Hepatic stellate cell (primary cell): ENCODE measurements around the gene FANK1.

ENCODE experiments used
- DNase-seq: peaks from one replicate; pipeline ENCODE4 v3.0.0; 2011; ENCODE audit warnings: low spot score

FANK1 gene

GRCh38 chr10:125985557-125986240 is 89.3 kb downstream of the FANK1 start:
- DNase-seq = no peak

DNA sequence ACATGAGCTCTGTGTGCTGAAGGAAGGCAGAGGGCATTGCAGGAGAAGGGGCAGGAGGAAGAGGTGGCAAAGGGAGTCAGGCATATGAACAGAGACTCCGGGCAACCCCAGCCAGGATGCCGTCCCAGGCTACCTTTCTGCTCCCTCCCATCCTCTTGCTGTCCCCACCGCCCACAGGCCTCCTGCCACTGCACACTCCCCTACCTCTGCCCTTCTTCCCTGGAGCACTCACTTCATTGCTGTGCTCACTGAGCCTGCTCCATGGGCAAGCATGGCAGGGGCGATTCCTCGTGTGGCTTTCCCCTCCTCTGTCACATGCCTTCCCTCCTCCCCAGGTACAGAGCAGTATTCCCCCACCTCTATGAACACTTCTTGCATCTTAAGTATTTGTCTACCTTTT is 93.4 kb downstream of the FANK1 start:
- no peak for DNase-seq

DNA sequence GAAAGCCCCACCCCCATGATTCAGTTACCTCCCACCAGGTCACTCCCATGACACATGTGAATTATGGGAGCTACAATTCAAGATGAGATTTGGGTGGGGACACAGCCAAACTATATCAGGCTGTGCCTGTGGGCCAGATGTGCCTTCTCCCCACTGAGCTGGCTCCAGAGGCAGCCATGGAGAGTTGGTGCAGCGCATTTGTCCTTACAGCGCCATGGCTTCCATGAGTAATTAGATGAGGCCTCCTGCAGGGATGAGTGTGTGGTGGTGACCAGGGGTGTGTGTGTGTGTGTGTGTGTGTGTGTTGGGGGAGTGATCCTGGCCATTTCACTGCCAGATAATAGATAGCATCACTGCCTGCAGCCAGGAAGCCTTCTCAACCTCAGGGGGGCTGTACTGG is 94.6 kb downstream of the FANK1 start:
- DNase-seq = no peak

- DNase-seq = no peak
Observed at GRCh38 chr10:125991392-125991791, 95.0 kb downstream of the FANK1 start.

GRCh38 chr10:125992254-125992653 is 95.9 kb downstream of the FANK1 start:
- DNase-seq = no peak

DNA sequence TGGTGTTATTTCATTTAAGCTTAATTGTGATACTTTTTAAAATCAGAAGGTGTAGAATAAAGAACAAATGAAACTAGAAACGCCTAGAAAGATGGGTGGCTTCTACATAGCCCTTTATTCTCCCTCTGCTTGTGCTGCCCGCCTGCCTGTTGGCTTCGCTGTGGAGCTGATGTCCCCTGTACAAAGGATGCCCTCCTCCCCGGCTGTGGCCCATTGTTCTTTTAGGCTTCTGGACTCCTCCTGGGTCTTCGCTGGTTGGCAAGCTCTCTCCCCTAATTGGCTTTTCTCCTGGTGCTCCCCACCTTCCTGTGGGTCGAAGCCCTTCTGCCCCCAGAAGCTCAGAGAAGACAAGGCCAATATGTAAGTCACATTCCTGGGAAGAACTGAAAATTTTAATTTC is 98.2 kb downstream of the FANK1 start:
- no peak for DNase-seq

DNA sequence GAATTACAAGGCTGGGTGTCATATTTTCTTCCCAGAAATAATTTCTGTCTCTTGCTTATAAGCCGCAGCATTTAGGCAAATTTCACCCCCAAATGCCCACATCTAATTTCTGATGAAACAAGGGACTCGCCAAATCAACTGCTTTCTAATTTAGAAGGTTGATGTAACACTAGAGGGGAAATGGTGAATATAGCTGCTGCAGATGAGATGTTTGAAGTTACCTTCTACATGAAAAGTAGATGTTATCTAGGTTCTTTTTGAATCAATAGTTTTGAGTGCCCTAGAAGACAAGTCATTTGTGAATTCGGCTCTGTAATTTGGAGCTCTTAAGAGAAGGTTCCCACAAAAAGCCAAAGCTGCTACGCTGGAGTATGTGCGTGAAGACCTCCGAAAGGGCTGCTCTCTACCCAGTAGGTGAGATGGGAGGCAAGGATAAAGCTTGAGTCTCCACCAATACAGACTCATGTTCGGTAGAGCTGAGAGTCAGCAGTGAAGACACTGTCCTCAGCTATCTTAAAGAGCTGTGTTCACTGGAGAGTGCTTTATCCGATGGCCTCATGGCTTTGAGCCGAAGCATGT is 99.5 kb downstream of the FANK1 start:
- no peak for DNase-seq

DNA sequence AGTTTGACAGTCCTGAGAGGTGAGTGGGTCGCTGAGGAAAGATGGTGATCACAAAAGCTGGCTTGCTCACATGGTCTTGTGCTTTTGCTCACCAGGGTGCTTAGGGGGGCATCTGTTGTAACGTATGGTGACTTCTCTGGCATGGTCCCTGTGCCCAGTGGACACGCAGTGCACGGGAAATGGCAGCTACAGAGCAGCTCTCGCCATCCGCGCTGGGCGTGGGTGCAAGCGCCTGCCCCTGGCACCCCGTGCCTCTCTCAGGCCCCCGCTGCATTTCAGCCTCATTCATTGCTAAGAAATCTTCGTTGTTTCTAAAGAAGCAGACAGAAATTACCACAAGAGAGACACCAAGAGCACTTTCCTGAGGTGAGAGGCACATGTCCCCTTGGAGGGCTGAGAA is 101.2 kb downstream of the FANK1 start:
- no peak for DNase-seq

DNA sequence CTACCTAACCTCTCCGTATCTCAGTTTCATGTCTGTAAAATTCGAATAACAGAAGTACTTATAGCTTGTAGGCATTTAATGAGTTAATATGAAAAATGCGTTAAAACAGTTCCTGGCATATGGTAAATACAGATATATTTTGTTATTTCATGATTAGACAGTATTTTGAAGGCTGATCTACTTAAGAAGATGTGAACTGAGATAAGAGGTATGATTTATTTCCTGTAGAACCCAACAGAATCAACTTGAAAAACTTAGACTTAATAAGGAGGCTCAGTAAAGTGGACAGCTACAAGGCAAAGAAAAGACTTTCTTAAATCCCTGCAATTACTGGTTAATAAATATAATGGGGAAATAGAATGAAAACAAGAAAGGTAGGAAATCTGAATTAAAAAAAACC is 103.3 kb downstream of the FANK1 start:
- no peak for DNase-seq

- DNase-seq = peak; percentile 60
Observed at GRCh38 chr10:126001576-126001975, 105.2 kb downstream of the FANK1 start.

DNA sequence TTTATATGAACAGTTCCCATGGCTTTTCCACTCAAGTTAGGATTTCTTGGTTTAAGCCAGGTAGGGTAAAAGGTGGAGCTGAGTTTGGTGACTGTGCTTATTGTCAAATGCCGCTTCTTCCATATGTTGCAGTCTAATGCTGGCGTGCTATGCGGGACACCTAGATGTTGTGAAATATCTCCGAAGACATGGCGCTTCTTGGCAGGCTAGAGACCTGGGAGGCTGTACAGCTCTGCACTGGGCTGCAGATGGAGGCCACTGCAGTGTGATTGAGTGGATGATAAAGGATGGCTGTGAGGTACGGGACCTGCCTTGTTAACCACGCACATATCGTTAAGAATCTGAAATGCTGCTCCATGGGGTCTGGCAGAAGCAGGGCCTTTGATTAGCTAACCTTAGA is 108.4 kb downstream of the FANK1 start:
- no peak for DNase-seq

DNA sequence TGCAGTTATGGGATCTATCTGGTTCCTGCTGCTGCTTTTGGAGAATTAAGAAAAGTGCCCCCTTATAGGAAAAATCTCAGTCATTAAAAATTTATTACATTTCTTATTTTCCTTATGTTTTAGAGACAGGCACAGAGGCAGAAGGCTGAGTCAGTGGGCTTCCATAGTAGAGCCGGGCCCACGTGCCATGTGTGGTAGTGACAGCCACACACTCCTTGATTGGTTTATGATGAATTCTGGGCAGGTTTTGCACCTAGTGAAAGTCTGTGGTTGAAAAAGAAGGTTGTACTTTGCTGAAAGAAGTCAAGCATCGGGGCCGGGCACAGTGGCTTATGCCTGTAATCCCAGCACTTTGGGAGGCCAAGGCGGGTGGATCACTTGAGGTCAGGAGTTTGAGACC is 109.9 kb downstream of the FANK1 start:
- DNase-seq = no peak

- DNase-seq = no peak
Observed at GRCh38 chr10:126006906-126007305, 110.5 kb downstream of the FANK1 start.

DNA sequence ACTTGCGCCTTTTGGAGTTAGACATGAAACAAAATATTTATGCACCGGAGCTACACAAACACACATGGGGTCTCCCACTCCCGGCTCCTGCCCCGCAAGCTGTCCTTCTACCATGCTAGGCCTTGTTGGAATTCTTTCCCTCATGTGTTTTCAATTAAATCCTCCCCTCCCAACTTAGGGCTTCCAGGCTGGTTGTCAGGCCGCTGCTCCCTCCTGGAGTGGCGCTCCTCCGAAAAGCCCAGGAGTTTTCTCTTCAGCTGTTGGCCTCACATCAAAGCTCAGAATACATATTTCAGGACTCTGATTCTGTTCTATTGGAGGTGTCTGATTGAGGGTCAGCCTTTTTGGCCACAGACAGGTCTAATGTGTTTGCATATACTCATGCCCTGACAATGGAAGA is 113.3 kb downstream of the FANK1 start:
- no peak for DNase-seq

GRCh38 chr10:126011995-126012394 is 115.6 kb downstream of the FANK1 start:
- DNase-seq = no peak

DNA sequence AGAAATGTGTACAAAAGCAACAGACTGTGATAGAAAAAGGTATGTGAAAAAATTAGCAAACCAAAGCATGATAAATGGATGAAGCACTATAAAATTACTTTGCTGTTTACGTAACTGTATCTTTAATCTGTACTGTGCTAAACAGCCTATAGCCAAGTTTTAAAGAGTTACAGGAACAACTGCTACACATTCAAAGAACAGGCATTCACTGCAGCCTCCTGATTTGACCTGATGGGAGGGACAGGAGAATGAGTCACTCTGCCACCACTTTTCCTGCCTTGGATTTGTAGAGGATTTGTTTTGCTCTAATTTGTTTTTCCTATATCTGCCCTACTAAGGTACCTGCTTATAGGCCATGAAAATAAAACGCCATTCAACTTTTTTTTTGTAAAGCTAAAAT is 116.1 kb downstream of the FANK1 start:
- peak; percentile 36 for DNase-seq

GRCh38 chr10:126013489-126014281 is 117.3 kb downstream of the FANK1 start:
- peak; percentile 80 for DNase-seq

- DNase-seq = no peak
Observed at GRCh38 chr10:126014309-126014708, 117.9 kb downstream of the FANK1 start.

DNA sequence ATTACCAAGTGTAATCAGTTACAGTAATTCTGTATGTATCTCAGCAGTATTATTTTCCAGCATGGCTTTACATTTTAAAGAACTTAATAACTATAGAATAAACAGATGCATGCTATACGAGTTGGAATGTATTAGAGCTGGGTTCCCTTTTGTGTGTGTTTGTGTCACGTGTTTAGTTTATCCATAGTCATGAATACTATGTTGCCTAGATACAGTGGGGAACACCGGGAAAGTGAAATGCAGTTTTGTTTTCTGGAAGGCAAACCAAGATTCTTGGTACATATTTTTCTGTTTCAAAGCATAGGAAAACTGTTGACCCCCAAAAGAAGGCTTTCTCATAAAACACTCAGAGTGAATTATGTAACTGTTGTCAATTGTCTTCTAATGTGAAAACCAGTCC is 119.0 kb downstream of the FANK1 start:
- no peak for DNase-seq

DNA sequence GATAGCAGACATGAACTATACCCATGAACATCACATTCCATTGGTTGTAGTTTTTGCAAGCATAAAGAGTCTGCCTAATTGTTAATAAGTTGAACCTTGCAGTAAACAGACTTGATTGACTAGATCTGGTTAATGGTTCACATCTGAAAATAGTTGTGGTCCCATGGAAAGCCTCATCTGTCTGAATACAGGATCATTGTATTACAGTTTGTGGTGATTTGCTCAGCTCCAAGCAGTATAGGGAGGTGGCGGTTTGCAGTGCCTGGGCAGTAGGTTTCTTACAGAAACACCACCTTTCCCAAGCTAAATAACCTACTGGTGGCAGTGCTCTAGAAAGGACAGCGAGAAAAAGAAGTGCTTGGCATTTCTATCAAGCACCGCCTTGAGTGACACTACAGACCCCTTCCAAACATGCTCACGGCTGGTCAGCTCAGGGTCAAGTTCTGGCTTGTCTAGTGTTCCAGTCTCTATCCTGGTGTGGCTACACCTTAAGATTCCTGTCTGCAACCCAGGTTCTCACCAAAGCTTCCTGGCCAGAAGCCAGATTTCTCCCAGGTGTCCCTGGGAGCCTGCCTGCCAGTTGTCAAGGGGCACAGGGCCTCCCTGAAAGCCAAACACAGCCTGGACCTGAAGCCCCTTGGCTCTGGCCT is 119.9 kb downstream of the FANK1 start:
- DNase-seq = no peak

DNA sequence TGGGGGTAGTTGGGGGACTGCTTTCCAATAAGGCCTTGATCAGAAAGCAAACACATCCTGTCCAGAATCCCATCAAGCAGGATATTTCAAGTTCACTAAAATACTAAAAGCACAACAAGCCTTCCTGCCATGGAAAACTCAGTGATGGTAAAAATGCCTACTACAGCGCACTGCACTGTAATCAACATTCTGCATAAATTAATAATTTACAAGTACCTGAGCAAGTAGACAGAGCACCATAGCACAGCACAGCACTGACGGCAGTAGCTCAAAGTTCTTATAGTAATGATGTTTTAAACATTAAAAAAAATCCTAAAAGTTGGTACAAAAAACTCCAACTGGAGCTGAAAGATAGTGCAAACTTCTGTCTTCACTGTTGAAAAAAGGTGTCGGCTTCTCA is 120.5 kb downstream of the FANK1 start:
- no peak for DNase-seq

GRCh38 chr10:126017961-126018560 is 121.7 kb downstream of the FANK1 start:
- DNase-seq = peak; percentile 17
